ENCODE measurements around the gene CCDC192.
"Not testable (repeated sequence)": the region's sequence is repeated elsewhere in the genome, so short reads cannot be mapped to it uniquely, and the experiment has no call there.

CCDC192 gene

GRCh38 chr5:127777957-127778356 is 74.8 kb downstream of the CCDC192 start:
- POLR2A ChIA-PET, result no interaction called here
- no peaks in the 10 kb centered on the region for H3K4me1 ChIP-seq (ENCODE audit: control insufficient read depth, insufficient read depth, low read length)
- no peaks in the 10 kb centered on the region for H3K9me3 ChIP-seq (ENCODE audit: control insufficient read depth, insufficient read depth, low read depth, low read length)
- H3K36me3 ChIP-seq (ENCODE audit: control insufficient read depth in 2 of 2, insufficient read depth in 1 of 2, low read length in 2 of 2), result no peaks in the 10 kb centered on the region
- CTCF ChIA-PET, result interaction anchor here (0.7 kb wide), 1 partner anchor 1827 kb away, joined by 4 read pairs; no protein-coding TSS in a partner anchor
- H3K27ac ChIP-seq (ENCODE audit: extremely low read depth, low read depth, low read length), result no peak overlapping the region
- H3K4me3 ChIP-seq (ENCODE audit: low read depth, low read length), result no peak overlapping the region
- no peak for TF ChIP-seq ZNF692 (tag by site-specific recombination; IDR thresholded peaks at IDR 0.05)
- no peak for TF ChIP-seq ZBTB44 (tag by site-specific recombination; IDR thresholded peaks at IDR 0.05)
- no peak for TF ChIP-seq ZNF560 (tag by site-specific recombination; IDR thresholded peaks at IDR 0.05; ENCODE audit: borderline replicate concordance)
- no peak for TF ChIP-seq ZNF621 (tag by site-specific recombination; IDR thresholded peaks at IDR 0.05)
- TF ChIP-seq BCL6B (tag by site-specific recombination; IDR thresholded peaks at IDR 0.05), result no peak
- TF ChIP-seq ZNF2 (tag by site-specific recombination; IDR thresholded peaks at IDR 0.05), result no peak
- TF ChIP-seq ZNF16 (tag by site-specific recombination; IDR thresholded peaks at IDR 0.05; ENCODE audit: low read depth), result no peak
- no peak for TF ChIP-seq ZFP3 (tag by site-specific recombination; IDR thresholded peaks at IDR 0.05; ENCODE audit: low read depth)
- TF ChIP-seq ZNF280D (tag by site-specific recombination; IDR thresholded peaks at IDR 0.05), result no peak
- no peak for TF ChIP-seq KLF10 (tag by site-specific recombination; IDR thresholded peaks at IDR 0.05)

- H3K36me3 ChIP-seq (ENCODE audit: control insufficient read depth in 2 of 2, insufficient read depth in 1 of 2, low read length in 2 of 2); POLR2A ChIA-PET; H3K9me3 ChIP-seq (ENCODE audit: control insufficient read depth, insufficient read depth, low read depth, low read length); CTCF ChIA-PET; H3K4me1 ChIP-seq (ENCODE audit: control insufficient read depth, insufficient read depth, low read length); H3K27ac ChIP-seq (ENCODE audit: extremely low read depth, low read depth, low read length); H3K4me3 ChIP-seq (ENCODE audit: low read depth, low read length): not testable (repeated sequence)
Measured at GRCh38 chr5:127782450-127782849, 79.3 kb downstream of the CCDC192 start.

GRCh38 chr5:127785098-127785927 is 82.1 kb downstream of the CCDC192 start:
- no peak overlapping the region for H3K4me3 ChIP-seq (ENCODE audit: low read depth, low read length)
- no peaks in the 10 kb centered on the region for H3K4me1 ChIP-seq (ENCODE audit: control insufficient read depth, insufficient read depth, low read length)
- no peaks in the 10 kb centered on the region for H3K9me3 ChIP-seq (ENCODE audit: control insufficient read depth, insufficient read depth, low read depth, low read length)
- ChIA-PET CTCF (no interaction called here), POLR2A (no interaction called here)
- TF ChIP-seq ZBTB10 (tag by site-specific recombination; IDR thresholded peaks at IDR 0.05), result no peak
- no peak for TF ChIP-seq ZNF777 (tag by site-specific recombination; IDR thresholded peaks at IDR 0.05; ENCODE audit: borderline replicate concordance)
- no peak for TF ChIP-seq ZNF266 (tag by site-specific recombination; IDR thresholded peaks at IDR 0.05; ENCODE audit: low read depth)
- no peak for TF ChIP-seq ZNF416 (tag by site-specific recombination; IDR thresholded peaks at IDR 0.05)
- TF ChIP-seq ZNF121 (tag by site-specific recombination; IDR thresholded peaks at IDR 0.05), result no peak
- no peak for TF ChIP-seq ZNF624 (tag by site-specific recombination; IDR thresholded peaks at IDR 0.05)
- no peak for TF ChIP-seq YY1 (tag by site-specific recombination; IDR thresholded peaks at IDR 0.05)
- no peak for TF ChIP-seq ZNF146 (tag by site-specific recombination; IDR thresholded peaks at IDR 0.05)
- no peak for TF ChIP-seq ZNF596 (tag by site-specific recombination; IDR thresholded peaks at IDR 0.05)
- no peak for TF ChIP-seq ZXDB (tag by site-specific recombination; IDR thresholded peaks at IDR 0.05)
- no peaks in the 10 kb centered on the region for H3K36me3 ChIP-seq (ENCODE audit: control insufficient read depth in 2 of 2, insufficient read depth in 1 of 2, low read length in 2 of 2)
- H3K27ac ChIP-seq (ENCODE audit: extremely low read depth, low read depth, low read length), result no peak overlapping the region
